Tibial artery (tissue), 4 donors: ENCODE measurements around the gene INSC.

Source experiments
- DNase-seq, 2 donors: peaks; one replicate each; pipeline ENCODE4 v3.0.0-alpha.2; 2019
- H3K27ac ChIP-seq, 2 donors: fragments of 200-600 bp; sonication (generic) in 1 of 2; 1 replicate in 1 of 2; 2 replicates in 1 of 2; pipeline ENCODE4 v1.5.1; 2018 to 2019; ENCODE audit warnings: mild to moderate bottlenecking in 1 of 2
- H3K27me3 ChIP-seq, 2 donors: fragments of 200-600 bp; sonication (generic) in 1 of 2; one replicate each; pipeline versions ENCODE4 v1.5.1 to v1.6.0; 2016 to 2019
- H3K36me3 ChIP-seq, 3 donors: fragments of 200-600 bp; sonication (generic) in 2 of 3; one replicate each; pipeline ENCODE4 v1.5.1; 2016 to 2019; ENCODE audit warnings: mild to moderate bottlenecking in 2 of 3
- H3K4me1 ChIP-seq, 4 donors: fragments of 200-600 bp; sonication (generic) in 2 of 4; 1 replicate in 3 of 4; 2 replicates in 1 of 4; pipeline ENCODE4 v1.5.1; 2016 to 2019
- H3K4me3 ChIP-seq, 2 donors: fragments of 200-600 bp; sonication (generic) in 1 of 2; 1 replicate in 1 of 2; 2 replicates in 1 of 2; pipeline ENCODE4 v1.5.1; 2018 to 2019; ENCODE audit warnings: mild to moderate bottlenecking in 2 of 2
- H3K9me3 ChIP-seq, 3 donors: fragments of 200-600 bp; sonication (generic) in 1 of 3; one replicate each; pipeline ENCODE4 v1.5.1; 2016 to 2019
- CTCF ChIP-seq, 2 experiments: fragments of 200-600 bp in 1 of 2; fragments of 450-650 bp in 1 of 2; IDR thresholded peaks; one replicate each; pipeline ENCODE4 v1.5.1; 2017 to 2019; ENCODE audit warnings: antibody characterized with exemption in 2 of 2, mild to moderate bottlenecking in 1 of 2, moderate library complexity in 1 of 2
- intact Hi-C: fragments of 100-400 bp; cut with DNase I; formaldehyde crosslinking; loops from one replicate; pipeline ENCODE4 v1.15.0; 2023; ENCODE audit warnings: low total_unique reads

The INSC gene

GRCh38 chr11:15136166-15136565 is 21.4 kb downstream of the INSC start:
- Histone ChIP-seq H3K4me3 (no peak overlapping the region), H3K9me3 (no peaks in the 10 kb centered on the region), H3K27ac (no peak overlapping the region), H3K36me3 (no peaks in the 10 kb centered on the region), H3K27me3 (no peaks in the 10 kb centered on the region), H3K4me1 (no peaks in the 10 kb centered on the region)
- no peak for DNase-seq
- intact Hi-C loops, result no loop called here
- no peak for TF ChIP-seq CTCF (IDR thresholded peaks at IDR 0.05)

GRCh38 chr11:15139096-15139770 is 24.5 kb downstream of the INSC start:
- Histone ChIP-seq H3K27me3 (no peaks in the 10 kb centered on the region), H3K4me1 (no peaks in the 10 kb centered on the region), H3K27ac (no peak overlapping the region), H3K4me3 (no peak overlapping the region), H3K36me3 (no peaks in the 10 kb centered on the region), H3K9me3 (no peaks in the 10 kb centered on the region)
- intact Hi-C loops, result no loop called here
- TF ChIP-seq CTCF (IDR thresholded peaks at IDR 0.05), result no peak
- no peak for DNase-seq

- H3K27me3 ChIP-seq, result no peaks in the 10 kb centered on the region
- no peak for DNase-seq
- intact Hi-C loops, result no loop called here
- no peak overlapping the region for H3K4me3 ChIP-seq
- no peaks in the 10 kb centered on the region for H3K4me1 ChIP-seq
- H3K27ac ChIP-seq, result no peak overlapping the region
- TF ChIP-seq CTCF (IDR thresholded peaks at IDR 0.05), result no peak
- no peaks in the 10 kb centered on the region for H3K9me3 ChIP-seq
- no peaks in the 10 kb centered on the region for H3K36me3 ChIP-seq
Observed at GRCh38 chr11:15139958-15140659, 25.4 kb downstream of the INSC start.

- no peak for DNase-seq
- TF ChIP-seq CTCF (IDR thresholded peaks at IDR 0.05), result no peak
- no peak overlapping the region for H3K4me3 ChIP-seq
- no peaks in the 10 kb centered on the region for H3K9me3 ChIP-seq
- H3K27ac ChIP-seq, result no peak overlapping the region
- H3K36me3 ChIP-seq, result no peaks in the 10 kb centered on the region
- intact Hi-C loops, result no loop called here
- no peaks in the 10 kb centered on the region for H3K4me1 ChIP-seq
- H3K27me3 ChIP-seq, result no peaks in the 10 kb centered on the region
Observed at GRCh38 chr11:15141381-15141780, 26.7 kb downstream of the INSC start.

- Histone ChIP-seq H3K36me3 (no peaks in the 10 kb centered on the region), H3K4me3 (no peak overlapping the region), H3K27me3 (no peaks in the 10 kb centered on the region), H3K27ac (no peak overlapping the region), H3K9me3 (no peaks in the 10 kb centered on the region), H3K4me1 (no peaks in the 10 kb centered on the region)
- intact Hi-C loops, result no loop called here
- TF ChIP-seq CTCF (IDR thresholded peaks at IDR 0.05), result no peak
- DNase-seq, result no peak
Observed at GRCh38 chr11:15142838-15143237, 28.1 kb downstream of the INSC start.
